ENCODE data around the gene CEP295NL. TPM values are rescaled to one million over a fixed set of nuclear protein-coding genes. Genes with fewer than 3 reads are reported as not detected.

CEP295NL gene
- total and polyA plus RNA-seq, 2 of the 13 experiments (the other 11 are each of a cell fraction or from before 2014, with no cell fraction given): not detected

DNA sequence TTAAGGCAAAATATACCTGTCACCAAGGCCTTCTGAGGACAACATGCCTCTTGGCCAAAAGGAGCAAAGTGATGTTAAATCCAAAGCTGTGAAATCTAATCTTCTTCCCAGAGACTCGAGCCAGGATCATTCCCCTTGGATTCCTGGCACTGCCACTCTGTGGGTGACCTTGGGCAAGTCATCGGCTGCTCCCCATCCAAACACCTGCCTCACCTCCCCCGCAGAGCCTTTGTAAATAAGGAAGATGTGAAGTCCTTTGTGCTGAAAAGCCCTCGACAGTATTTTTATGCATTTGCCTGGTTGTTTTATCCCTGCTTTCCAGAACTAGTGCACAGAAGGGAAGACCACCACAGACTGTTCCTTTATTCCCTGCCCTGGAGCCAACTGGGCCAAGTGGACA lies 5.4 kb upstream of the CEP295NL start (continued):
- TF ChIP-seq ZNF468 (CRISPR knock-in tag; IDR thresholded peaks at IDR 0.05) (no peak), POLR2AphosphoS5 (IDR thresholded peaks at IDR 0.05; ENCODE audit: low read depth, low read length) (no peak), ZNF101 (CRISPR knock-in tag; IDR thresholded peaks at IDR 0.05; ENCODE audit: borderline replicate concordance, low read depth) (no peak), CHD2 (IDR thresholded peaks at IDR 0.05; ENCODE audit: low read depth, low read length) (no peak), ZNF577 (CRISPR knock-in tag; IDR thresholded peaks at IDR 0.05; ENCODE audit: borderline replicate concordance, low read depth) (no peak), ZNF737 (CRISPR knock-in tag; IDR thresholded peaks at IDR 0.05; ENCODE audit: borderline replicate concordance) (no peak), GFI1 (CRISPR knock-in tag; IDR thresholded peaks at IDR 0.05; ENCODE audit: borderline replicate concordance) (0 out of 2 replicates have a peak, but pooled peaks have one; percentile 26), ZFP36L2 (CRISPR knock-in tag; IDR thresholded peaks at IDR 0.05) (no peak), KDM5B (CRISPR knock-in tag; IDR thresholded peaks at IDR 0.05; ENCODE audit: borderline replicate concordance) (no peak), DNMT1 (CRISPR knock-in tag; IDR thresholded peaks at IDR 0.05) (no peak), RARA (CRISPR knock-in tag; IDR thresholded peaks at IDR 0.05) (no peak), ZKSCAN5 (CRISPR knock-in tag; IDR thresholded peaks at IDR 0.05) (no peak), TGIF2 (CRISPR knock-in tag; IDR thresholded peaks at IDR 0.05) (no peak), HOXA5 (CRISPR knock-in tag; IDR thresholded peaks at IDR 0.05) (no peak), PHF5A (CRISPR knock-in tag; IDR thresholded peaks at IDR 0.05; ENCODE audit: low read depth, unreplicated experiment) (no peak), ZNF136 (CRISPR knock-in tag; IDR thresholded peaks at IDR 0.05; ENCODE audit: low read depth) (no peak), DPF2 (CRISPR knock-in tag; IDR thresholded peaks at IDR 0.05; ENCODE audit: borderline replicate concordance, low read depth) (no peak), ZNF772 (CRISPR knock-in tag; IDR thresholded peaks at IDR 0.05) (no peak), ZNF10 (CRISPR knock-in tag; IDR thresholded peaks at IDR 0.05; ENCODE audit: borderline replicate concordance, low read depth) (no peak), SALL1 (CRISPR knock-in tag; IDR thresholded peaks at IDR 0.05) (no peak), ELF3 (CRISPR knock-in tag; IDR thresholded peaks at IDR 0.05) (0 out of 2 replicates have a peak, but pooled peaks have one; percentile 9), SRY (CRISPR knock-in tag; IDR thresholded peaks at IDR 0.05) (no peak)
- TF ChIP-seq, protein P1, sequence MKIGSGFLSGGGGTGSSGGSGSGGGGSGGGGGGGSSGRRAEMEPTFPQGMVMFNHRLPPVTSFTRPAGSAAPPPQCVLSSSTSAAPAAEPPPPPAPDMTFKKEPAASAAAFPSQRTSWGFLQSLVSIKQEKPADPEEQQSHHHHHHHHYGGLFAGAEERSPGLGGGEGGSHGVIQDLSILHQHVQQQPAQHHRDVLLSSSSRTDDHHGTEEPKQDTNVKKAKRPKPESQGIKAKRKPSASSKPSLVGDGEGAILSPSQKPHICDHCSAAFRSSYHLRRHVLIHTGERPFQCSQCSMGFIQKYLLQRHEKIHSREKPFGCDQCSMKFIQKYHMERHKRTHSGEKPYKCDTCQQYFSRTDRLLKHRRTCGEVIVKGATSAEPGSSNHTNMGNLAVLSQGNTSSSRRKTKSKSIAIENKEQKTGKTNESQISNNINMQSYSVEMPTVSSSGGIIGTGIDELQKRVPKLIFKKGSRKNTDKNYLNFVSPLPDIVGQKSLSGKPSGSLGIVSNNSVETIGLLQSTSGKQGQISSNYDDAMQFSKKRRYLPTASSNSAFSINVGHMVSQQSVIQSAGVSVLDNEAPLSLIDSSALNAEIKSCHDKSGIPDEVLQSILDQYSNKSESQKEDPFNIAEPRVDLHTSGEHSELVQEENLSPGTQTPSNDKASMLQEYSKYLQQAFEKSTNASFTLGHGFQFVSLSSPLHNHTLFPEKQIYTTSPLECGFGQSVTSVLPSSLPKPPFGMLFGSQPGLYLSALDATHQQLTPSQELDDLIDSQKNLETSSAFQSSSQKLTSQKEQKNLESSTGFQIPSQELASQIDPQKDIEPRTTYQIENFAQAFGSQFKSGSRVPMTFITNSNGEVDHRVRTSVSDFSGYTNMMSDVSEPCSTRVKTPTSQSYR (CRISPR knock-in tag; IDR thresholded peaks at IDR 0.05; ENCODE audit: borderline replicate concordance): peak; percentile 61; the same call in 1 of the 2 replicates
- TF ChIP-seq, protein P2, sequence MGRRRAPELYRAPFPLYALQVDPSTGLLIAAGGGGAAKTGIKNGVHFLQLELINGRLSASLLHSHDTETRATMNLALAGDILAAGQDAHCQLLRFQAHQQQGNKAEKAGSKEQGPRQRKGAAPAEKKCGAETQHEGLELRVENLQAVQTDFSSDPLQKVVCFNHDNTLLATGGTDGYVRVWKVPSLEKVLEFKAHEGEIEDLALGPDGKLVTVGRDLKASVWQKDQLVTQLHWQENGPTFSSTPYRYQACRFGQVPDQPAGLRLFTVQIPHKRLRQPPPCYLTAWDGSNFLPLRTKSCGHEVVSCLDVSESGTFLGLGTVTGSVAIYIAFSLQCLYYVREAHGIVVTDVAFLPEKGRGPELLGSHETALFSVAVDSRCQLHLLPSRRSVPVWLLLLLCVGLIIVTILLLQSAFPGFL (CRISPR knock-in tag; IDR thresholded peaks at IDR 0.05): no peak
- TF ChIP-seq, protein P3, sequence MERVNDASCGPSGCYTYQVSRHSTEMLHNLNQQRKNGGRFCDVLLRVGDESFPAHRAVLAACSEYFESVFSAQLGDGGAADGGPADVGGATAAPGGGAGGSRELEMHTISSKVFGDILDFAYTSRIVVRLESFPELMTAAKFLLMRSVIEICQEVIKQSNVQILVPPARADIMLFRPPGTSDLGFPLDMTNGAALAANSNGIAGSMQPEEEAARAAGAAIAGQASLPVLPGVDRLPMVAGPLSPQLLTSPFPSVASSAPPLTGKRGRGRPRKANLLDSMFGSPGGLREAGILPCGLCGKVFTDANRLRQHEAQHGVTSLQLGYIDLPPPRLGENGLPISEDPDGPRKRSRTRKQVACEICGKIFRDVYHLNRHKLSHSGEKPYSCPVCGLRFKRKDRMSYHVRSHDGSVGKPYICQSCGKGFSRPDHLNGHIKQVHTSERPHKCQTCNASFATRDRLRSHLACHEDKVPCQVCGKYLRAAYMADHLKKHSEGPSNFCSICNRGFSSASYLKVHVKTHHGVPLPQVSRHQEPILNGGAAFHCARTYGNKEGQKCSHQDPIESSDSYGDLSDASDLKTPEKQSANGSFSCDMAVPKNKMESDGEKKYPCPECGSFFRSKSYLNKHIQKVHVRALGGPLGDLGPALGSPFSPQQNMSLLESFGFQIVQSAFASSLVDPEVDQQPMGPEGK (CRISPR knock-in tag; IDR thresholded peaks at IDR 0.05): 0 out of 2 replicates have a peak, but pooled peaks have one; percentile 20
- TF ChIP-seq, protein P4, sequence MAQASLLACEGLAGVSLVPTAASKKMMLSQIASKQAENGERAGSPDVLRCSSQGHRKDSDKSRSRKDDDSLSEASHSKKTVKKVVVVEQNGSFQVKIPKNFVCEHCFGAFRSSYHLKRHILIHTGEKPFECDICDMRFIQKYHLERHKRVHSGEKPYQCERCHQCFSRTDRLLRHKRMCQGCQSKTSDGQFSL (CRISPR knock-in tag; IDR thresholded peaks at IDR 0.05): no peak

Measured in HepG2 (cell line).